Aorta (tissue), 5 donors: Measurements from ENCODE around the gene FILIP1L. TPM values are rescaled to one million over a fixed set of nuclear protein-coding genes. Genes with fewer than 3 reads are reported as not detected.

Experiments used
- ATAC-seq: fragments of 200-7000 bp; cut with Tn5 transposase; one replicate; pipeline ENCODE4 v1.9.1; 2022; ENCODE audit warnings: moderate library complexity; ENCODE audit not compliant: low FRiP score
- DNase-seq, 2 donors: peaks; one replicate each; pipeline ENCODE4 v3.0.0-alpha.2; 2020
- H3K27ac ChIP-seq, 2 donors: one replicate each; pipeline ENCODE4 v1.5.1; 2013; ENCODE audit warnings: low read length in 2 of 2, mild to moderate bottlenecking in 2 of 2, moderate library complexity in 2 of 2, control low read depth in 1 of 2, inconsistent platforms in 1 of 2, low read depth in 1 of 2
- H3K27me3 ChIP-seq, 2 donors: one replicate each; pipeline ENCODE4 v1.6.1; 2013; ENCODE audit warnings: control low read depth in 1 of 2, low read length in 1 of 2, mild to moderate bottlenecking in 1 of 2, moderate library complexity in 1 of 2; ENCODE audit not compliant: insufficient read depth in 2 of 2, control insufficient read depth in 1 of 2
- H3K36me3 ChIP-seq, 2 donors: one replicate each; pipeline ENCODE4 v1.6.1; 2013; ENCODE audit warnings: control low read depth in 1 of 2, low read length in 1 of 2, mild to moderate bottlenecking in 1 of 2; ENCODE audit not compliant: insufficient read depth in 2 of 2, control insufficient read depth in 1 of 2
- H3K4me1 ChIP-seq, 2 donors: one replicate each; pipeline ENCODE4 v1.6.1; 2013; ENCODE audit warnings: low read length in 2 of 2, control low read depth in 1 of 2, mild to moderate bottlenecking in 1 of 2, moderate library complexity in 1 of 2; ENCODE audit not compliant: insufficient read depth in 2 of 2, control insufficient read depth in 1 of 2
- H3K4me3 ChIP-seq, 2 donors: one replicate each; pipeline ENCODE4 v1.5.1; 2013; ENCODE audit warnings: low read length in 2 of 2, control low read depth in 1 of 2, mild to moderate bottlenecking in 1 of 2
- H3K9me3 ChIP-seq: one replicate; pipeline ENCODE4 v1.6.1; 2013; ENCODE audit warnings: mild to moderate bottlenecking, low read length; ENCODE audit not compliant: control insufficient read depth
- WGBS, 2 donors: extraction: QIAGEN DNeasy Blood & Tissue Kit; methylation state at CpG; one replicate each; pipeline ENCODE4 v1.1.7; 2013; 5-methylcytosine and 5-hydroxymethylcytosine counted together
- intact Hi-C, 2 donors: fragments of 100-400 bp; cut with DNase I; formaldehyde crosslinking; loops; one replicate each; pipeline versions ENCODE4 v1.14.2 to v1.15.0; 2022
- polyA plus RNA-seq, 2 donors: library from polyadenylated mRNA; stranded (reverse); fragments of 200-250 nt; gene quantifications; one replicate each; pipeline ENCODE4 v1.2.3, GENCODE V29; 2013
- total RNA-seq, 2 donors: library from RNA; stranded (reverse); fragmentation: NEBNext Ultra II Directional; extraction: Animal tissue kit (Norgen Biotek cat#: 25700); gene quantifications; one replicate each; pipeline ENCODE4 v1.2.1, GENCODE V29; 2021
- donor health status: healthy with polysubstance abuse.
- donor health status: Bipolar disorder and iron deficiency.
- donor health status: DM: no; HTN: no; CAD: no.
- donor health status: DM: no; HTN: no; CAD: no.
- donor health status: DM: yes; HTN: yes; CAD: no.

FILIP1L gene
- total and polyA plus RNA-seq, 4 donors = 168 to 861 (median 251) TPM

- 100% methylated on average over 1 of the region's 1 CpG for WGBS, 2 donors
- H3K9me3 ChIP-seq = peaks cover 1% of the 10 kb centered on the region
- H3K27ac ChIP-seq = peak overlapping the region in 1 of 2 donors; percentile 19
- no peak overlapping the region for H3K4me3 ChIP-seq
- H3K4me1 ChIP-seq = peaks cover 2 to 5% of the 10 kb centered on the region in 2 donors
- H3K27me3 ChIP-seq = no peaks in the 10 kb centered on the region
- ATAC-seq = no peak
- intact Hi-C loops = loop anchor here in 1 of 2 donors (10.0 kb wide), 2 partner anchors 69 to 289 kb away; no protein-coding TSS in a partner anchor
- no peak for DNase-seq
- H3K36me3 ChIP-seq = no peaks in the 10 kb centered on the region
Measured at GRCh38 chr3:100154171-100154570, 39.9 kb upstream of the FILIP1L start.

GRCh38 chr3:100151024-100151707 is 36.9 kb upstream of the FILIP1L start:
- ATAC-seq (peak; percentile 71), DNase-seq (peak in 1 of 2 donors; percentile 72)
- Histone ChIP-seq H3K36me3 (no peaks in the 10 kb centered on the region), H3K4me1 (peaks cover 2 to 3% of the 10 kb centered on the region in 2 donors), H3K27me3 (no peaks in the 10 kb centered on the region), H3K4me3 (no peak overlapping the region), H3K9me3 (peaks cover 1% of the 10 kb centered on the region), H3K27ac (peak overlapping the region; percentile 62 to 89)
- intact Hi-C loops = loop anchor here in 1 of 2 donors (10.0 kb wide), 2 partner anchors 66 to 286 kb away; no protein-coding TSS in a partner anchor
- WGBS, 2 donors = 12 to 14% methylated on average over 8 of the region's 8 CpGs

- peak overlapping the region in 1 of 2 donors; percentile 99 for H3K27ac ChIP-seq
- H3K4me1 ChIP-seq = peaks cover 2 to 3% of the 10 kb centered on the region in 2 donors
- no peak overlapping the region for H3K4me3 ChIP-seq
- DNase-seq = no peak
- no peaks in the 10 kb centered on the region for H3K36me3 ChIP-seq
- no peaks in the 10 kb centered on the region for H3K9me3 ChIP-seq
- WGBS, 2 donors = 2 to 3% methylated on average over 1 of the region's 1 CpG
- peak; percentile 92 for ATAC-seq
- intact Hi-C loops = loop anchor here in 1 of 2 donors (10.0 kb wide), 2 partner anchors 66 to 286 kb away; no protein-coding TSS in a partner anchor
- H3K27me3 ChIP-seq = no peaks in the 10 kb centered on the region
Measured at GRCh38 chr3:100150473-100150872, 36.2 kb upstream of the FILIP1L start.

- ATAC-seq = no peak
- H3K36me3 ChIP-seq = no peaks in the 10 kb centered on the region
- H3K27me3 ChIP-seq = no peaks in the 10 kb centered on the region
- H3K9me3 ChIP-seq = no peaks in the 10 kb centered on the region
- H3K27ac ChIP-seq = peak overlapping the region; percentile 83 to 99
- no peak overlapping the region for H3K4me3 ChIP-seq
- no peak for DNase-seq
- intact Hi-C loops = loop anchor here in 1 of 2 donors (10.0 kb wide), 2 partner anchors 65 to 285 kb away; no protein-coding TSS in a partner anchor
- 82 to 85% methylated on average over 6 of the region's 6 CpGs for WGBS, 2 donors
- H3K4me1 ChIP-seq = peaks cover 2 to 3% of the 10 kb centered on the region in 2 donors
Measured at GRCh38 chr3:100149713-100150415, 35.6 kb upstream of the FILIP1L start.

- Histone ChIP-seq H3K4me1 (peaks cover 2 to 3% of the 10 kb centered on the region in 2 donors), H3K9me3 (no peaks in the 10 kb centered on the region), H3K27ac (no peak overlapping the region), H3K36me3 (no peaks in the 10 kb centered on the region), H3K27me3 (no peaks in the 10 kb centered on the region), H3K4me3 (no peak overlapping the region)
- ATAC-seq (no peak), DNase-seq (no peak)
- WGBS, 2 donors = 63 to 65% methylated on average over 2 of the region's 2 CpGs
- intact Hi-C loops = no loop called here
Measured at GRCh38 chr3:100149130-100149529, 34.8 kb upstream of the FILIP1L start.

- no peak overlapping the region for H3K27ac ChIP-seq
- intact Hi-C loops = no loop called here
- H3K9me3 ChIP-seq = no peaks in the 10 kb centered on the region
- no peaks in the 10 kb centered on the region for H3K27me3 ChIP-seq
- no peak overlapping the region for H3K4me3 ChIP-seq
- peaks cover 1 to 2% of the 10 kb centered on the region in 2 donors for H3K4me1 ChIP-seq
- DNase-seq (no peak), ATAC-seq (no peak)
- 69 to 79% methylated on average over 1 of the region's 1 CpG for WGBS, 2 donors
- H3K36me3 ChIP-seq = no peaks in the 10 kb centered on the region
Measured at GRCh38 chr3:100144255-100144866, 30.1 kb upstream of the FILIP1L start.

- intact Hi-C loops = no loop called here
- no peaks in the 10 kb centered on the region for H3K36me3 ChIP-seq
- no peak overlapping the region for H3K4me3 ChIP-seq
- H3K4me1 ChIP-seq = peaks cover 2% of the 10 kb centered on the region in 2 donors
- ATAC-seq = no peak
- WGBS, 2 donors = 31 to 50% methylated on average over 1 of the region's 1 CpG
- H3K9me3 ChIP-seq = no peaks in the 10 kb centered on the region
- H3K27me3 ChIP-seq = no peaks in the 10 kb centered on the region
- DNase-seq = no peak
- H3K27ac ChIP-seq = no peak overlapping the region
Measured at GRCh38 chr3:100141586-100141985, 27.3 kb upstream of the FILIP1L start.

GRCh38 chr3:100140976-100141375 is 26.7 kb upstream of the FILIP1L start:
- WGBS, 2 donors = 97 to 100% methylated on average over 1 of the region's 1 CpG
- H3K9me3 ChIP-seq = no peaks in the 10 kb centered on the region
- intact Hi-C loops = no loop called here

More at GRCh38 chr3:100140976-100141375, 26.7 kb upstream of the FILIP1L start:
- Histone ChIP-seq H3K27ac (no peak overlapping the region), H3K27me3 (no peaks in the 10 kb centered on the region), H3K4me1 (peaks cover 2 to 5% of the 10 kb centered on the region in 2 donors), H3K4me3 (no peak overlapping the region), H3K36me3 (no peaks in the 10 kb centered on the region)
- no peak for ATAC-seq
- DNase-seq = no peak
